ENCODE results near the gene ADAMTS3. TPM values are rescaled to one million over a fixed set of nuclear protein-coding genes. Genes with fewer than 3 reads are reported as not detected.
A peak's percentile ranks its signal among the peaks of the same experiment; 100 is the strongest.

ADAMTS3 gene
- total RNA-seq (ENCODE audit: unreplicated experiment), result 0.10 TPM
- long read RNA-seq, result 0 reads

GRCh38 chr4:72568959-72569718, at the start of gene ADAMTS3:
Gene ADAMTS3 (minus strand): TSS chr4:72569221. CDS start chr4:72568762, 459 bp downstream.
- H3K27me3 Mint-ChIP-seq (ENCODE audit: unreplicated experiment), result no peaks in the 10 kb centered on the region

GRCh38 chr4:72613959-72614358, 44.9 kb upstream of the ADAMTS3 start:
- no peak overlapping the region for H3K4me3 Mint-ChIP-seq (ENCODE audit: unreplicated experiment)
- no peak for DNase-seq
- H3K9me3 Mint-ChIP-seq (ENCODE audit: unreplicated experiment), result no peaks in the 10 kb centered on the region
- H3K4me1 Mint-ChIP-seq (ENCODE audit: low read depth, unreplicated experiment), result no peaks in the 10 kb centered on the region
- H3K27me3 Mint-ChIP-seq (ENCODE audit: unreplicated experiment), result no peaks in the 10 kb centered on the region
- H3K36me3 Mint-ChIP-seq (ENCODE audit: unreplicated experiment), result no peaks in the 10 kb centered on the region
- H3K27ac Mint-ChIP-seq (ENCODE audit: unreplicated experiment), result no peak overlapping the region
- no peak for TF ChIP-seq CTCF (IDR thresholded peaks at IDR 0.05; ENCODE audit: partially characterized antibody, unreplicated experiment)

More at GRCh38 chr4:72568959-72569718, at the start of gene ADAMTS3:
- H3K9me3 Mint-ChIP-seq (ENCODE audit: unreplicated experiment), result no peaks in the 10 kb centered on the region
- DNase-seq, result peak; percentile 77
- H3K4me3 Mint-ChIP-seq (ENCODE audit: unreplicated experiment), result peak within 1 kb of the TSS; percentile 97
- H3K27ac Mint-ChIP-seq (ENCODE audit: unreplicated experiment), result peak within 1 kb of the TSS; percentile 5
- TF ChIP-seq CTCF (IDR thresholded peaks at IDR 0.05; ENCODE audit: partially characterized antibody, unreplicated experiment), result no peak
- H3K4me1 Mint-ChIP-seq (ENCODE audit: low read depth, unreplicated experiment), result no peaks in the 10 kb centered on the region
- H3K36me3 Mint-ChIP-seq (ENCODE audit: unreplicated experiment), result no peaks in the 10 kb centered on the region

- peaks cover 10% of the 10 kb centered on the region for H3K36me3 Mint-ChIP-seq (ENCODE audit: unreplicated experiment)
- H3K27me3 Mint-ChIP-seq (ENCODE audit: unreplicated experiment), result no peaks in the 10 kb centered on the region
- no peaks in the 10 kb centered on the region for H3K4me1 Mint-ChIP-seq (ENCODE audit: low read depth, unreplicated experiment)
- peaks cover 3% of the 10 kb centered on the region for H3K9me3 Mint-ChIP-seq (ENCODE audit: unreplicated experiment)
- no peak overlapping the region for H3K27ac Mint-ChIP-seq (ENCODE audit: unreplicated experiment)
- no peak overlapping the region for H3K4me3 Mint-ChIP-seq (ENCODE audit: unreplicated experiment)
- TF ChIP-seq CTCF (IDR thresholded peaks at IDR 0.05; ENCODE audit: partially characterized antibody, unreplicated experiment), result no peak
- DNase-seq, result no peak
Observed at GRCh38 chr4:72606751-72607150, 37.7 kb upstream of the ADAMTS3 start.

GRCh38 chr4:72604324-72604723, 35.3 kb upstream of the ADAMTS3 start:
- Mint-ChIP-seq H3K4me3 (ENCODE audit: unreplicated experiment) (no peak overlapping the region), H3K4me1 (ENCODE audit: low read depth, unreplicated experiment) (no peaks in the 10 kb centered on the region), H3K27ac (ENCODE audit: unreplicated experiment) (no peak overlapping the region), H3K36me3 (ENCODE audit: unreplicated experiment) (peaks cover 10% of the 10 kb centered on the region), H3K27me3 (ENCODE audit: unreplicated experiment) (no peaks in the 10 kb centered on the region), H3K9me3 (ENCODE audit: unreplicated experiment) (peaks cover 3% of the 10 kb centered on the region)
- DNase-seq, result no peak
- no peak for TF ChIP-seq CTCF (IDR thresholded peaks at IDR 0.05; ENCODE audit: partially characterized antibody, unreplicated experiment)
